Fibroblast of pulmonary artery (primary cell): ENCODE results near the gene SYT9.

Experiments
- DNase-seq: peaks from one replicate; pipeline ENCODE4 v3.0.0-alpha.2; 2010; ENCODE audit warnings: low read depth
- H3K4me3 ChIP-seq: replicated peaks from 2 replicates; pipeline ENCODE4 v1.5.1; 2011; ENCODE audit warnings: low read depth, mild to moderate bottlenecking, control low read depth, low read length, moderate library complexity
- CTCF ChIP-seq: IDR thresholded peaks from 2 replicates; pipeline ENCODE4 v1.5.1; 2011; ENCODE audit warnings: mild to moderate bottlenecking, control low read depth, low read length, inconsistent platforms; ENCODE audit errors: missing control alignments

Gene SYT9

GRCh38 chr11:7490535-7490934 lies 238.8 kb downstream of the SYT9 start:
- no peak for DNase-seq
- no peak overlapping the region for H3K4me3 ChIP-seq
- no peak for TF ChIP-seq CTCF

DNA sequence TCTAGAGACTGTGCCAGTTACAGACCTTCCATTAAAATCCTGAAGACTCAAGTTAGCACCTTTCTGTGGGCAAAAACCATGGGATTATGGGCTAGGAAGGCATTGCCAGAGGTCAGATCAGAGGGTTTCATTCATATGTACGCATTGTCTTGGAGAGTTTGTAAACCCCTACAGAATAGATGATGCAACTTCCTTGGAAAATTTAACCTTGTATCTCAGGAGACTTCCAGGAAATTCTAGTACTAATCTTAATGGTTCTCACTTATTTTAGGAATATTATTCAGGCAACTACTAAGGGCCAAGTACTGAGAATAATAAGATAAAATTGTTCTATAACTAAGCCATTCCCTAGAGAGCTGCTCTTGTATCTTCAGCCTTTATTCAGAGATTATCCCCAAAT lies 240.5 kb downstream of the SYT9 start:
- no peak for DNase-seq
- H3K4me3 ChIP-seq = no peak overlapping the region
- TF ChIP-seq CTCF = no peak

- H3K4me3 ChIP-seq = no peak overlapping the region
- DNase-seq = no peak
- TF ChIP-seq CTCF = no peak
These were observed 242.0 kb downstream of the SYT9 start for GRCh38 chr11:7493670-7494069.

DNA sequence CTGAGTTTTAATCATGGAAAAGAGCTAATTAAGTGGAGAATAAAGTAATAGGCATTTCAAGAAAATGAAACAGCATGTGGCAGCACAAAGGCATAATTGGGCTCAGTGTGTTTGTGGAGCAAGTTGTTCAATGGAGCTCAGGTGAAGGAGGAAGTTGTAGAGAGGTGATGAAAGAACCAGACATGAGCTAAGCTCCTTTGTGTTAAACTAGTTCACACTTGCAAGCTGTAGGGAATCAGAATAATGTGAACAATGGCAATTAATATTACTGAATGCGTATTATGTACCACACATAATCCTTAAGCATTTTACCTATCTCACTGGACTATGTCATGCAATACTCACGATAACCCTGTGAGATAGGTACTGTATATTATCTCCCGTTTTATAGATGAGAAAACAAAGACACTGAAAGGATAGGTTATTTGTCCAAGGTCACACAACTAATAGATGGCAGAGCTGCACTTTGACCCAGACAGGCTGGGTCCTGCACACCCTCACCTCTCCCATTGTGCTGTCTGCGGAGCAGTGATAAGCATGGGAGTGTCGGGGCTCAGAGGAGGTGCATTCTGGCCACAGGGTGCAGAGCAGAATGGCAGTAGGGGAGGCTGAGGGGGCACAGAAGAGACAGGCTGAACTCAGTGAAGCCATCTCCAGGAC lies 242.5 kb downstream of the SYT9 start:
- DNase-seq = no peak
- no peak overlapping the region for H3K4me3 ChIP-seq
- TF ChIP-seq CTCF = no peak

- H3K4me3 ChIP-seq = no peak overlapping the region
- TF ChIP-seq CTCF = no peak
- DNase-seq = no peak
These were observed 244.3 kb downstream of the SYT9 start for GRCh38 chr11:7495882-7496551.

DNA sequence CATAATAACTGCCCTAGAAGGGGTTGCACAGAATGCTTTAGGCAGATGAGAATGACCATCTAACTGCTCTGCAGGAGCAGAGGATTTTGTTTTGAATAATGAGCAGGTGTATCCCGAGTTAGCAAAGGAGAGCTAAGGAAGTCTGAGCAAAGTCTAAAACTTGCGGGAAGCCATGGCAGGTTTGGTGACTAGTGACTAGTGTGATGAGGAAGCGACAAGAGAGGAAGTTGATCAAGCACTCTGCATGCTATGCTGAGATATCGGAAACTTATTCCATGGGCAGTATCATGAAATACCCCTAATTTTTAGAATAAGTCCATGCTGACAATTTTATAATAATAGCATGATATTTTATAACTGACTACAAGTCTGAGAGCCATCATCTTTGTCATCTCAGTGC lies 246.5 kb downstream of the SYT9 start:
- no peak overlapping the region for H3K4me3 ChIP-seq
- DNase-seq = no peak
- TF ChIP-seq CTCF = no peak

GRCh38 chr11:7499081-7499480 lies 247.4 kb downstream of the SYT9 start:
- DNase-seq = no peak
- no peak overlapping the region for H3K4me3 ChIP-seq
- no peak for TF ChIP-seq CTCF
